Measurements from ENCODE around the gene TOR4A.
A peak's percentile ranks its signal among the peaks of the same experiment; 100 is the strongest.

TOR4A gene

DNA sequence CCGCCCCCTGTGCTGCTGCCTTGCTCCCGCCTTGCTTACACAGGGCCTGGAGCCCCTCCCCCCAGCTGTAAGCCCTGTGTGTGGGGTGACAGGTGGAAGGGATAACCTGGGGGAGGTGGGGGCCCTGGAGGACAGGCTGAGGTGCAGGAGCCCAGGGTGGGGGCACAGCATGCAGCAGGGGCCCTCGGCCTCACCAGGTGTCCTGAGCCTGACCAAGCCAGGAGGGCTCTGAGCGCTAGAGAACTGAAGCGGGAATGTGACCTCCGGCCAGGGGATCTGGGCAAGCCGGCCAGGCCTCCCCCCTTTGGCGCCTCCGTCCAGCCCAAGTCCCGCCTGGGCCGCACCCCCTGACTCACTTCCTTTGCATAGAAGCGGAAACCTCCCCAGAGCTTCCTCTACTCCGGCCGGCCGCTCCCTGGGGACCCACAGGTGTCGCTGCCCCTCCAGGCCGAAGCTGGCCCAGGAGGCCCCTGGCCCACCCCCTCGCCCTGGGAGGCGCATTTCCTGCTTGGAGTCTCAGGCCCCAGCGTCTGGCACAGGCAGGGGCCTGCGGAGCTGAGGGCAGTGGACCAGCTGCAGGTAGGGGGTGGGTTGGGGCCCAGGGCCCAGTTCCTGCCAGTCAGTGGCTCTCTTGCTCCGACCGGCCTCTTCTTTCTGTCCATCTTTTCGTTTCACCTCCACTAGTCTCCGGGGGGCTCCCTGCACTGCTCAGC is at the start of gene TOR4A:
TOR4A (plus strand) TSS at position 398 of the 713 bp plus-strand sequence. CDS start 964 bp downstream, outside the sequence.
- peak; percentile 47 for DNase-seq

DNA sequence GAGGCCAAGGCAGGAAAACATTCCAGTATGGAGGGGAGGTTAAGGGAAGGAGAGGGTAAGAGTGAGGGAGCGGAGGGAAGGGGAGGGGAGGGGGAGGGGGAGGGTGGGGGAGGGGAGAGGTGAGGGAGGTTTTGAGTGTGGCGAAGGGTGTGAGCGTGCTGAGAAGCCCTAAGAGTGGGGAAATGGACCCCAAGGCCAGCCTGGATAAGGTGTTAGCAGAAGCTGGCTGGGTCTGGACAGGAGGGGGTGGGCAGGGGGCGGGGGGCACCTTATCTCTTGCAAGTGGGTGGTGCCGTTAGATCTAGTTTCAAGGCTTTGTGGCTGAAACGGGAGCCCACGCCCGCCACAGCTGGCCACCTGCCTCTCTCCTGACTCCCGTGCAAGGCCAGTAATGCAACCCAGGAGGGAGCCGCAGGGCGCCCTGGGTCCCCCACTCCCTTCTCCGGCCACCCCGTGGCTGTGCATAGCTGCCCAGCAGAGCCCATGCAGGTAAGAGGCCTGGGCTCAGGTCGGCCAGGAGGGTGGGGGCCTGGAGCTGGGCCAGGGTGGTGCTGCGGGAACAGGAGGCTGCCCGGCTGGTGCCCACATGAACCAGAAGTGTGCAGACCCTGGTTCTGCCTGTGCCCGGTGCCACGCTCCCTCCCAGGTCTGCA is 49.5 kb upstream of the TOR4A start:
- no peak for DNase-seq

DNA sequence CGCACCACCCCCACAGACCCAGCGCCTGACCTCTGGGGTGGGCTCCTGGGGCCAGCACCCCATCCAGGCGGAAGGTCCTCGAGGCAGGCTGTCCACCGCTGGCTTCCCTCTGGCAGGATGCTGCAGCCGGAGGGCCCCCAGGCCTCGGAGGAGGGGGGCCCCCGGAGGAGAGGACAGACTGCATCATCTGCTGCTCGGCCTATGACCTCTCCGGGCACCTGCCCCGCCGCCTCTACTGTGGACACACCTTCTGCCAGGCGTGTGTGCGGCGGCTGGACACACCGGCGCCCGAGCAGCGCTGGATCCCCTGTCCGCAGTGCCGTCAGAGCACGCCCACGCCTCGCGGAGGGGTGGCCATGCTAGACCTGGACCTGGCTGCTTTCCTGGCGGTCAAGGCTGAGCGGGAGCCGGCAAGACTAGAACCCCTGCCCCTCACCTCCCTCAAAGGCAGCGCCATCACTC is 49.0 kb upstream of the TOR4A start:
- no peak for DNase-seq

DNA sequence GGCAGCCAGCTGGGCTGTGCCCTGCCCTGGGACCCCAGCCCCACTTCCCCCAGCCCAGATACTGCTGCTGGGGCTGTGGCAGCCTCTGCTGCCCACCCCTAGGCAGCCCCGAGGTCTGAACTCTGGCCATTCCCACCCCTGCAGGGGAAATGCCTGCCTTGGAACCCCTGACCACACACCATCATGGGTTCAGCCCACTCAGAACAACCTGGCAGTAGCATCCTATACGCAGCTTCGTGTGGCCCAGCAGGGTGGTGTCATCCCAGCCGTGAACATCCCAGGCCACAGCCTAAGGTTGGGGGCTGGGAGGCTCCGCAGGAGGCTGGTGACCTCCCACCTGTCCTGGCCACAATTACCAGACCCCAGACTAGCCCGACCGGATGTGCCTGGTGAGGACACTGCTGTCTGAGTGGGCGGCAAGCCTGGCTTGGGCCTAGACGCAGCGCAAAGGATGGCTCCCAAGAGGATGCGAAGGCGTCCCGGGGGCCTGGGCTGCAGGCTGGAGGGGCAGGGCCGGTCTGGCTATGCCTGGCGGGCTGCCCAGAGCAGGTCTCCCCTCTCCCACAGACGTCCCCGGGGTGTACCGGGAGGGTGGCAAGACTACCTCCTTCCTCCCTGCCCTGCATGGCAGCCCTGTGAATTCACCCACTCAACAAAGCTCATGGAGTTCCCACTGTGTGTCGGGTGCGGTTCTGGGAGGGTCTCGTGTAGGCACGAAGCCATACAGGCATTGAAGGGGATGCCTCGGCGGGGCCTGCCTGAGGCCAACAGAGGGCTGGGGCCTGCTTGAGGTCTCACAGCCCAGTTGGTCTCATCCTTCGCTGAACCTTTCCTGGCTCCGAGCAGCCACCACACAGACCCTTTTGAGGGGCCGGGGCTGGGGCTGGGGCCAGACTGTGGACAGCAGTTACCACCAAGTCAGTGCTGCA is 48.3 kb upstream of the TOR4A start:
- no peak for DNase-seq

DNA sequence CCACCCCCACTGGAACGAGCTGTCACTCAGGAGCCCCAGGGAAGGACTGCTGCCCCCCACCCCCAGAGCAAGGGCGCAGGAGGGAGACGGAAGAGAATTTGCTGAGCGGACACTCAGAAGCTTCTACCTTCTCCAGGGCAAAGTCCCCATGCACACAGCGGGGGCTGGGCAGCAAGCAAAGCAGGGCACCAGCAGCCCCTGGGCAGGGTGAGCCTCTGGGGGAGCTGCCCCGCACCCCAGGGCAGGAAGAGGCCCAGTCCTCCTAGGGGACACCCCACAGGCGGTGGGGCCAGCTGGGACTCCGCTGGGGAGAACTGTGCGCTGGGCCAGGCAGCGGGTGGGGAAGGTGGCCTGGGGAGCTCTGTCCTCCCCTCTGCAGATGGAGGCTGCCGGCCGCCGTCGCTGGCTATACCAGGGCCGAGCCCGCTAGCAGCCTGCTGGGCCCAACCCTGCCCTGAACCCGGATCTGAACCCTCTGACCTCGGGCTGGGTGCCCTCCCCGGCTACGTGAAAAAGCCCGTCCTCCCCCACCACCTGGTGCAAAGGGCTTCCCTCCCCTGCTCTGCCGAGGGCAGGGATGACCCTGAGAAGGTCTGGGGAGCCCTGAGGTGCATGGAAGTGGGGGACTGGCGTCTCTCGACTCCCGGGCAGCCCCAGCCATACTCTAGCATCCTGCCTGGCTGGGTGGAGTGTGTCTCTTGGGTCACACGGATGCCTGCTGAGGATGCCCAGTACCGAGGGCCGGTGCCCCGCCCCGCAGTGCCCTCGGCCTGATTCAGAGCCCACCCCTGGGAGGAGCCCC is 47.4 kb upstream of the TOR4A start:
- DNase-seq: no peak

DNA sequence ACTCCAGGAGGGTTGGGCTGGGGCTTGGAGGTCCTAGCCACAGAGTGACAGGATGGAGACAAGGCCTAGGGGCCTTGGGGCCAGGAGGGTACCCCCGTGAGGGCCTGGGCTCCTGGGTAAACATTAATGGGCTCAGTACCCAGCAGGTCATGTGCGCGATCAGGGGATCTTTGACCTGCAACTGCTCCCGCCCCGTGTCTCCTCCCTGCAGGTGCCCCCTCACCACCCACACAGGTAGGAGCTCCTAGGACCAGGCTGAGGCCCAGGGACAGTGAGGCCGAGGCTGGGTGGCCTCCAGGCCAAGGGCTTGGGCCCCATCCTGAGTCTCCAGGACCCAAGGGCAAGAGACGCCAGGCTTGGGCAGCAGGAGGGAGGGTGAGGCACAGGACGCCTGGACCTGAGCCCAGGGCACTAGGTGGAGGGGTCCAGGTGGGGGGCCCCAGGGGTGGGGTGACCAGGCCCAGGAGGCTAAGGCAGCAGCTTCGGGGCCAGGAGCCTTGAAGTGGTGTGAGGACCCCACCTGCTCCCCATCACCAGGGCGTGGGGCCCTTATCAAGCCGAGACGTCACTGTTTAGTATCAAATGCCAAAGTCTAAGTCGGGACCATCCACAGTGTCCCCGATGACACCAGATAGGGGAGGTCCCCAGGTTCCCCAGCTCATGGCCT is 46.7 kb upstream of the TOR4A start, which contains the start of gene SLC34A3:
SLC34A3 (plus strand) TSS at position 197 of the 667 bp plus-strand sequence. CDS start 802 bp downstream, outside the sequence.
- DNase-seq: no peak

DNA sequence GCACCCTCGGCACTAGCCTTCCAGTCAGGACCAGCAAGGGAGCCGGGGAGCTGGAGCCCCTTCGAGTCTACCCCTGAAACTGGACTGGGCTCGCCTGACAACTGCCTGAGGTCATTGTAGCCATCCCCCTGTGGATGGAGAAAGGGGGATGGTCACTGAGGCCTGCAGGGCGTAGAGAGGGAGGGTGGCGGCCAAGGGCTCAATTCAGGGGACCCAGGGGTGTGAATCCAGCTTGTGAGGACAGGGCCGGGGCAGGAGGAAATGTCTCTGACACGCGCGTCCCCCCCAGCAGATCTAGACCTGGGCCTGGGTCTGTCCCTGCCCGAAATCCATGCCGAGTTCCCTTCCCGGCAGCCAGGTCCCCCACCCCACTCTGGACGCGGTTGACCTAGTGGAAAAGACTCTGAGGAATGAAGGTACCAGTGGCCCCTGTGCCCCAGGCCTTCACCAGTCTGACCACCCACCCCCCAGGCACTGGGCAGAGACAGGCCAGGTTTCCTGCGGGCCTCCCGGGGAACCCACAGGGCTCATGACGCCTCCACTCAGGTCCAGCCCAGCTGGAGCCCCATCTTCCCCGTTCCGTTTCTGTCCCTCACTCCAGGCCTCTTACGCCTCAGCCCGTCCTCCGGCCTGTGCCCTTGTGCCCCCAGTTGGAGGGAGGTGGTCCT is 46.0 kb upstream of the TOR4A start:
- no peak for DNase-seq

DNA sequence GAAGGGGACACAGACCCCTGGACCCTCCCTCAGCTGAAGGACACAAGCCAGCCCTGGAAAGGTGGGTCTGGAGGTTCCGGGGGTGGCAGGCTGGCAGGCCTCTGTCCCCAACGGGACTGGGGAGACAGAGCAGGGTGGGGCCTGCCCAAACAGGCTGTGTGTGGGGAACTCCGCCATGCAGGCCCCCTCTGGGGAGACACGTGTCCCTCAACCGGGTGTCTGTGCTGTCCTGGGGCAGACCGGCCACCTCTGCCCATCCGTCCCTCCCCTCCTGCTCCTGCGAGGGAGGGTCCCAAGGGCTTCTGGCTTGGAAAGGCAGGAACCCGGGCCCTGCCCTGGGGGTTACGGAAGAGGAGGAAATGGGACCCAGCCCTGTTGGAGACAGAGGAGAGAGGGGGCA is 45.4 kb upstream of the TOR4A start:
- DNase-seq: no peak

DNA sequence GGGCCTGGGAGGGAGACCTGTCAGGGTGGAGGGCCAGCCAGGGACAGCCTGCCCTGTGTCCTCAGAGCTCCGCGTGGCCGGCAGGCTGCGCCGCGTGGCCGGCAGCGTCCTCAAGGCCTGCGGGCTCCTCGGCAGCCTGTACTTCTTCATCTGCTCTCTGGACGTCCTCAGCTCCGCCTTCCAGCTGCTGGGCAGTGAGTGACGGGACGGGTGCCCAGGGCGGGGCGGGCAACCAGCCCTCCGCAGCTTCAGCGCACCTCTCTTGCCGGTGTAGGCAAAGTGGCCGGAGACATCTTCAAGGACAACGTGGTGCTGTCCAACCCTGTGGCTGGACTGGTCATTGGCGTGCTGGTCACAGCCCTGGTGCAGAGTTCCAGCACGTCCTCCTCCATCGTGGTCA is 45.0 kb upstream of the TOR4A start:
- no peak for DNase-seq

DNA sequence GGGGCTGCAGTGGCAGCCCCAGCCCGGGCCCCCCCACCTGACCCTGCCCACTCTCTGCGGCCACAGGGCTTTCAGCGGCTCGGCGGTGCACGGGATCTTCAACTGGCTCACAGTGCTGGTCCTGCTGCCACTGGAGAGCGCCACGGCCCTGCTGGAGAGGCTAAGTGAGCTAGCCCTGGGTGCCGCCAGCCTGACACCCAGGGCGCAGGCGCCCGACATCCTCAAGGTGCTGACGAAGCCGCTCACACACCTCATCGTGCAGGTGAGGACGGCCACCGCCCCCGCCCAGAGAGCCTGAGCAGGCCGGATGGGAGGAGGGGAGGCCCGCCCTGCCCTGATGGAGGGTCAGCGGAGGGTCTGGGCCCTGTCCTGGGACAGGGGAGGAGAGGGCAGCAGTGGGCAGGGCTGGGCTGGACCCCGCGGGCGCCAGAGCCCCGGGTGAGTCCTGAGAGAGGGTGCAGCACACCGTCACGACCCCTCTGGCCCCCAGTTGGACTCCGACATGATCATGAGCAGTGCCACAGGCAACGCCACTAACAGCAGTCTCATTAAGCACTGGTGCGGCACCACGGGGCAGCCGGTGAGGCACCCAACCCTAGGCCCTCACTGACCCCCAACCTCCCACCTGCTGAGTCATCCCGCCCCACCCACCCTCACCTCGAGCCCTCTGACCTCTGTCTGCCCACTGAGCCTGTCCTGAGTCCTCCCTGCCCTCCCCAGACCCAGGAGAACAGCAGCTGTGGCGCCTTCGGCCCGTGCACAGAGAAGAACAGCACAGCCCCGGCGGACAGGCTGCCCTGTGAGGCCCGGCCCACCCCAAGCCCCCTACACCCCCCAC is 44.2 kb upstream of the TOR4A start:
- no peak for DNase-seq

DNA sequence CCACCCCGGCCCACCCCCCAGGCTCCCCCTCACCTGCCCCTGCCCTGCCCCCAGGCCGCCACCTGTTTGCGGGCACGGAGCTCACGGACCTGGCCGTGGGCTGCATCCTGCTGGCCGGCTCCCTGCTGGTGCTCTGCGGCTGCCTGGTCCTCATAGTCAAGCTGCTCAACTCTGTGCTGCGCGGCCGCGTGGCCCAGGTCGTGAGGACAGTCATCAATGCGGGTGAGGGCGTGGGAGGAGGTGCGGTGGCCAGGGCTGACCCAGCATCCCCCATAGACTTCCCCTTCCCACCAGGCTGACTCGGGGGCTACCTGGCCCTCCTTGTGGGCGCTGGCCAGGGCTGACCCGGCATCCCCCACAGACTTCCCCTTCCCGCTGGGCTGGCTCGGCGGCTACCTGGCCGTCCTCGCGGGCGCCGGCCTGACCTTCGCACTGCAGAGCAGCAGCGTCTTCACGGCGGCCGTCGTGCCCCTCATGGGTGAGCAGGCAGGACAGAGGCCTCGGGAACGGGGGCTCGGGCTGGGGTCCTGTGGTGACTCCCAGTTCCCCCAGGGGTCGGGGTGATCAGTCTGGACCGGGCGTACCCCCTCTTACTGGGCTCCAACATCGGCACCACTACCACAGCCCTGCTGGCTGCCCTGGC is 43.4 kb upstream of the TOR4A start:
- DNase-seq: no peak

DNA sequence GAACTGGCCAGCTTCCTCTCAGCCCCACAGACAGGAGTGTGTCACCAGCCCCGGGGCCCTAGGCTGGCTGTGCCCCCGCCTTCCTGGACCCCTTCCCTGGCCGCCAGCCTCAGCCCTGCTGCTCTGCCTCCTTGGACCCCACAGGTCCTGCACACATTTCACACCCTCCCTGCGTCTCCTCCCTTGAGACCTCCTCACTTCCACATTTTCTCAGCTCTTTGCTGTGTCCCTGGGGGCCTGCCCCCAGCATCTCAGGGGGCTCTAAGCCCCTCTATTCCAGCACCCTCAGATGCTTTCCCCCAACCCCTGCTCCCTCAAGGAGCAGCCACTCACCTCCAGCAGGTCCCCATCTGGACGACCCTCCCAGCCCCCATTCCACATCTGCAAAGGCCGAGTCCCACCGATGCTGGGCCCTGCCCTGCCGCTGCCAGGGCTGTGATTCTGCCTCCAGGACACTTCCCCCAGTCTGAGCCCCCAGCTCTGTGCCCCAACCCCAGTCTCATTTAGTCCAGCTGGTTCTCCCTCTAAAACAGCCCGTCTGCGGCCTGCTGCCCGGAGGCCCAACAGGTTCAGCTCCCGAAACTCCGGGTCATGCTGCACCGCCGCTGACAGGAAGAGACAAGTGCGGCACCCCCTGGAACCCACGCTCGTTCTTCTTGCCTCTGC is 42.6 kb upstream of the TOR4A start:
- DNase-seq: no peak

DNA sequence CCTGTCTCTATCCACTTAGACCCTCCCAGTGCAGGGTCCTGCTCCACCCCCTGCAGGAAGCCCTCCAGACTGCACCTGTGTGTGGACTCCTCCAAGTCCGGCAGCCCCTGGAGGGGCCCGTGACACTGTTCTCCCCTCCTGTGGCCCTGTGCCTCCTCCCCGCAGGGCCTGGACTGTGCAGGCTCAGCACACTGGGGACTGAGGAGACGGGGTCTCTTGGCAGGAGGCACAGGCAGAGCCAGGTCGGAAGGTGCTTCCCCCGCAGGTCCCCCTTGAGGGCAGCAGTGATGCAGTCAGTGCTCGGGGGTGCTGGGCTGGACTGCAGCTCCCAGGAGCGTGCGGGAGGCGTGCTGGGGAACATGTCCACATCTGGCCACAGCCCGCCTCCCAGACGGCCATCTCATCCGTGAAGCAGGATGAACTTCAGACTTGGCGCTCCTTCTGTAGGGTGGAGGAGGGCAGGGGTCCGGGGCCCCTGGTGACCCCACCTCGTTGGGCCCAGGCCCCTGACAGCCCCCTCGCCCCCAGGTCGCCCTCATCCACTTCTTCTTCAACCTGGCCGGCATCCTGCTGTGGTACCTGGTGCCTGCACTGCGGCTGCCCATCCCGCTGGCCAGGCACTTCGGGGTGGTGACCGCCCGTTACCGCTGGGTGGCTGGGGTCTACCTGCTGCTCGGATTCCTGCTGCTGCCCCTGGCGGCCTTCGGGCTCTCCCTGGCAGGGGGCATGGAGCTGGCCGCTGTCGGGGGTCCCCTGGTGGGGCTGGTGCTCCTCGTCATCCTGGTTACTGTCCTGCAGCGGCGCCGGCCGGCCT is 41.9 kb upstream of the TOR4A start:
- no peak for DNase-seq

DNA sequence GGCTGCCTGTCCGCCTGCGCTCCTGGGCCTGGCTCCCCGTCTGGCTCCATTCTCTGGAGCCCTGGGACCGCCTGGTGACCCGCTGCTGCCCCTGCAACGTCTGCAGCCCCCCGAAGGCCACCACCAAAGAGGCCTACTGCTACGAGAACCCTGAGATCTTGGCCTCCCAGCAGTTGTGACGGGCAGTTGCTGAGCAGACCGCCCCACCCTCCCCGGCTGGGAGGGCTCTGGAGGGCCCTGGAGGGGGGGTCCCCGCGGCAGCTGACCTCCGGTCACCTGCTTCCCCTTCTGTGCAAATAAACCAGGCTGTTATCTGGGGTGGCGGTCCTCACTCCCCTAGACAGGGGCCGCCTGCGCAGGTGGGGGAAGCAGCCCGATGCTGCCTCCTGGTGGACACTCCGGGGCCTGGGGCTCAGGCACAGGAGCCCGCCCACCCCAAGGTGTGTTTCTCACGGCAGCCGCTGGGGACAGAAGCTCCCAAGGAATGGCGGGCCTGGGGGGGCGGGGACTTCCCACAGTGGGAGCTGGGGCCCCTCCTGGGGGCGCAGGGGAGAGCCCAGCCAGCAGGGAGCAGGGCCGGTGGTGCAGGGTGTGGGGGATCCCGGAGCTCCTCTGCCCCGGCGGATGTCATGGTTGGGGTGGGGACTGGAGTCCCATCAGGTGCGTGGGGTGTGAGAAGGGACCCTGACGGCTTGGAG is 41.1 kb upstream of the TOR4A start:
- DNase-seq: peak; percentile 91

DNA sequence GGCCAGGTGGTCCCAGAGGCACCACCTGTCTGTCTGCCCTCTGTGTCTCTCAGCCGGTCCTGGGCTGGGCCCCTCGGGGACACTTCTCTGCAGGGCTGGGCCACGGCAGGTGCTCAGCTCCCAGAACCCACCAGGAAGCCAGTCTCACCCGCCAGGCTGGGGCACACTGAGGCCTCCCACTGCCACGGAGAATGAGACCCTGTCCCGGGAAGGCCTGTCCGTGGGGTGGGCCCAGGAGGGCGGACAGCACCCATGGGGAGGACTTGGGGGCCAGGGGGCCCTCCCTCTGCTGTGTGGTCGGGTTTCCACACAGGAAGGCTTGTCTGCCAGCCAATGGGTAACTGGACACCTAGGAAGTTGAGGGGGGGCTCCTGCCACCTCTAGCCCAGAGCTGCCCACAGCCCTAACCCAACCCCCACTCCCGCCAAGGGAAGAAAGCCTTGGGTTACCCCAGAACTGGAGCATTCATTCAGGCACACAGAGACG is 40.5 kb upstream of the TOR4A start:
- peak; percentile 55 for DNase-seq

DNA sequence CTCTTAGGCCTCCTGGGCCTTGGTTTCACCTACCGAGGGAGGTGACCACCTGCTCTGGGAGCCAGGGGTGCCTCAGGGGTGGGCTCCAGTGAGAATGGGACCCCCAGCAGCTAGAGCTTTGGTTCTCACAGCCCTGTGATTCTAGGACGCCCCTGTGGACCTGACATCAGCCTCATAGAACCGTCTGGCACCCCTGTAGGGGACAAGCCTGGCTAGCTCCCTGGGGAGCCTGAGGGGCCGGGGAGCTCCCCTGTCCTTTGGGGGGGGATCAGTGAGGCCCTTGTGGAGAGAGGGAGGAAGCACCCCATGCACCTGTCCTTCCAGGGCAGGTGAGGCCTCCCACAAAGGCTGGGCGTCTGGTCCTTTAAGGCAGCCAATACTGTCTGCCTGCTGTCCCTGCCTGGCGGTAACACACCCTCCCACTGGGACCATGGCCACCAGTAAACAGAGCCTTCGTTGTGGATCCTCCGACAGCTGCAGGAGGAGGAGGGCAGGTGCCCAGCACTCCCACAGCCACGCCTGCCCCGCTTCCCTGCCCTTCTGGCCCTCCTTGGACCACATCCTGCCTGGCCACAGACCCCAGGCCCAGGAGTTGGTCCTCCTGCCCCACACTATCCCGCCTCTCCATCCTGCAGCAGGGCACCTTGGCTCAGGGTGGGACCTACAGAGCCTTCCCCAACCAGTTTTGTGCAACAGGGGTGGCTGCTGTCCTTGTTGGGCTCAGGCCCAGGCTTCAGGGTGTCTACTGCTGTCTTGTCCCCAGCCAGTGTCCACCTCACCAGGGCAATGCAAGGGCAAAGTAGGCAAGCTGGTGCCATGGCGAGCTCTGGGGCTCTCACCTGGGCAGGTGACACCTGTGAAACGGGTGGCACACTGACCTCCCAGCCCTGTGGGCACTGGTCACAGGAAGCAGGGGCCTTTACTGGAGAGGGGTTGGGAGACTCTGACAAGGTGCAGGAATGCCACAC is 39.5 kb upstream of the TOR4A start:
- DNase-seq: peak; percentile 57

Measured in NCI-H2171 treated with DMSO at 0.1 percent for 48 hours (cell line).